ENCODE measurements around the gene PRH2. TPM values are rescaled to one million over a fixed set of nuclear protein-coding genes. Genes with fewer than 3 reads are reported as not detected.

PRH2 gene
- total and polyA plus RNA-seq, 9 of the 15 experiments (the other 6 are each of a cell fraction or from before 2014, with no cell fraction given), result 0.18 to 0.81 (median 0.24) TPM; not detected in 6

GRCh38 chr12:10896854-10897253 is 32.2 kb upstream of the PRH2 start:
- Histone ChIP-seq H2AFZ (ENCODE audit: low read depth, low read length) (no peak overlapping the region), H3K9me1 (ENCODE audit: control insufficient read depth, insufficient read depth, low read length) (no peaks in the 10 kb centered on the region), H3K4me3 (no peak overlapping the region), H3K79me2 (ENCODE audit: control insufficient read depth, insufficient read depth, low read length) (no peaks in the 10 kb centered on the region), H3K4me1 (replicated peaks in 1 of 2; ENCODE audit: control insufficient read depth in 2 of 2, insufficient read depth in 2 of 2, low read length in 2 of 2) (no peaks in the 10 kb centered on the region; a peak in 1 of 5 replicates), H3K27ac (ENCODE audit: extremely low read depth, low read depth, low read length) (no peak overlapping the region), H4K20me1 (replicated peaks; ENCODE audit: control insufficient read depth, insufficient read depth, low read length) (no peaks in the 10 kb centered on the region), H3K27me3 (ENCODE audit: control insufficient read depth in 2 of 2, insufficient read depth in 2 of 2, low read length in 2 of 2) (no peaks in the 10 kb centered on the region), H3K9me3 (replicated peaks; ENCODE audit: control insufficient read depth, insufficient read depth, low read depth, low read length) (no peaks in the 10 kb centered on the region), H3K36me3 (ENCODE audit: control insufficient read depth, insufficient read depth, low read length) (no peaks in the 10 kb centered on the region), H3K9ac (ENCODE audit: insufficient read depth in 1 of 2, low read depth in 2 of 2, low read length in 2 of 2) (no peak overlapping the region), H3K4me2 (ENCODE audit: insufficient read depth, low read length) (no peak overlapping the region)
- ChIA-PET CTCF (ENCODE audit: low intra/inter-chr PET ratio) (no interaction called here), POLR2A (no interaction called here)
- intact Hi-C loops (cut with micrococcal nuclease), result no loop called here
- ATAC-seq, result no peak
- TF ChIP-seq TBP (optimal IDR thresholded peaks at IDR 0.05; ENCODE audit: low read depth, low read length) (no peak), ZC3H8 (IDR thresholded peaks at IDR 0.05) (no peak)
- TF ChIP-seq, protein P1, sequence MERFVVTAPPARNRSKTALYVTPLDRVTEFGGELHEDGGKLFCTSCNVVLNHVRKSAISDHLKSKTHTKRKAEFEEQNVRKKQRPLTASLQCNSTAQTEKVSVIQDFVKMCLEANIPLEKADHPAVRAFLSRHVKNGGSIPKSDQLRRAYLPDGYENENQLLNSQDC (CRISPR knock-in tag; IDR thresholded peaks at IDR 0.05), result no peak
- TF ChIP-seq, protein P2, sequence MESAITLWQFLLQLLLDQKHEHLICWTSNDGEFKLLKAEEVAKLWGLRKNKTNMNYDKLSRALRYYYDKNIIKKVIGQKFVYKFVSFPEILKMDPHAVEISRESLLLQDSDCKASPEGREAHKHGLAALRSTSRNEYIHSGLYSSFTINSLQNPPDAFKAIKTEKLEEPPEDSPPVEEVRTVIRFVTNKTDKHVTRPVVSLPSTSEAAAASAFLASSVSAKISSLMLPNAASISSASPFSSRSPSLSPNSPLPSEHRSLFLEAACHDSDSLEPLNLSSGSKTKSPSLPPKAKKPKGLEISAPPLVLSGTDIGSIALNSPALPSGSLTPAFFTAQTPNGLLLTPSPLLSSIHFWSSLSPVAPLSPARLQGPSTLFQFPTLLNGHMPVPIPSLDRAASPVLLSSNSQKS (CRISPR knock-in tag; IDR thresholded peaks at IDR 0.05), result no peak
- in situ Hi-C loops (cut with MboI), result no loop called here
- WGBS (ENCODE audit: insufficient coverage, low coverage, missing lambda C conversion rate), result 91% methylated on average over 5 of the region's 5 CpGs
- no peak for FAIRE-seq
- no TSS peak for BruUV-seq (replicated peaks)
- DNase-seq (ENCODE audit: extremely low read depth in 1 of 4, low spot score in 3 of 4), result no peak

DNA sequence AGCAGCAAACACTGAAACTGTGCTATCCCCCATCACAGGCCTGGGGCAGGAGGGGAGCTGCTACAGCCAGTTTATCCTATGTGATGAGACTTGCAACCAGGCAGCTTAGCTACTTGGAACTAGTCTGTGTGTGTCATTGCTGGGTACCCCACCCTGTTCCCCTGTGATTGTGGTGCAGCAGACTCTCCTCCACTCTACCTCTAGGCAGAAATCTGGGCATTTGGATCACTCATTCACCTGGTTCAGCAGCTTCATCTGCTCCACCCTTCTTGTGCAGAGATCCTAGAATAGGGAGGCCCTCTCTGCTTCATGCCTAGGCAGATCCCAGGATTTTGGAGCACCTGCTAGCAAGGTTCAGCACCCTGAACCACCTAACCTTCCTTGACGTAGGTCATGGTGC is 28.5 kb upstream of the PRH2 start:
- no peak overlapping the region for H2AFZ ChIP-seq (ENCODE audit: low read depth, low read length)
- no peaks in the 10 kb centered on the region; a peak in 1 of 5 replicates for H3K4me1 ChIP-seq (replicated peaks in 1 of 2; ENCODE audit: control insufficient read depth in 2 of 2, insufficient read depth in 2 of 2, low read length in 2 of 2)
- ChIA-PET POLR2A (no interaction called here), CTCF (ENCODE audit: low intra/inter-chr PET ratio) (no interaction called here)
- no peaks in the 10 kb centered on the region for H3K27me3 ChIP-seq (ENCODE audit: control insufficient read depth in 2 of 2, insufficient read depth in 2 of 2, low read length in 2 of 2)
- no peak overlapping the region for H3K4me3 ChIP-seq
- FAIRE-seq (no peak), DNase-seq (ENCODE audit: extremely low read depth in 1 of 4, low spot score in 3 of 4) (no peak), ATAC-seq (no peak)
- H3K36me3 ChIP-seq (ENCODE audit: control insufficient read depth, insufficient read depth, low read length), result no peaks in the 10 kb centered on the region
- in situ Hi-C loops (cut with MboI) (no loop called here), intact Hi-C loops (cut with micrococcal nuclease) (no loop called here)
- no peaks in the 10 kb centered on the region for H3K9me3 ChIP-seq (replicated peaks; ENCODE audit: control insufficient read depth, insufficient read depth, low read depth, low read length)
- H3K79me2 ChIP-seq (ENCODE audit: control insufficient read depth, insufficient read depth, low read length), result no peaks in the 10 kb centered on the region
- WGBS (ENCODE audit: insufficient coverage, low coverage, missing lambda C conversion rate), result 63% methylated on average over 1 of the region's 1 CpG
- no peak overlapping the region for H3K9ac ChIP-seq (ENCODE audit: insufficient read depth in 1 of 2, low read depth in 2 of 2, low read length in 2 of 2)
- no peak overlapping the region for H3K4me2 ChIP-seq (ENCODE audit: insufficient read depth, low read length)
- H3K9me1 ChIP-seq (ENCODE audit: control insufficient read depth, insufficient read depth, low read length), result no peaks in the 10 kb centered on the region
- H4K20me1 ChIP-seq (replicated peaks; ENCODE audit: control insufficient read depth, insufficient read depth, low read length), result no peaks in the 10 kb centered on the region
- no TSS peak for BruUV-seq (replicated peaks)
- H3K27ac ChIP-seq (ENCODE audit: extremely low read depth, low read depth, low read length), result no peak overlapping the region
- TF ChIP-seq NFIC (IDR thresholded peaks at IDR 0.05) (no peak), HSF4 (CRISPR knock-in tag; IDR thresholded peaks at IDR 0.05; ENCODE audit: borderline replicate concordance) (no peak), ERF (CRISPR knock-in tag; IDR thresholded peaks at IDR 0.05) (no peak), ZNF584 (CRISPR knock-in tag; IDR thresholded peaks at IDR 0.05; ENCODE audit: low read depth) (no peak), ZNF561 (CRISPR knock-in tag; conservative IDR thresholded peaks at IDR 0.05) (no peak), PCBP2 (IDR thresholded peaks at IDR 0.05; ENCODE audit: low read depth, low read length, poor library complexity, severe bottlenecking) (no peak), ZNF3 (CRISPR knock-in tag; IDR thresholded peaks at IDR 0.05) (no peak), CREM (IDR thresholded peaks at IDR 0.05; ENCODE audit: low read depth) (no peak), ATF2 (CRISPR knock-in tag; IDR thresholded peaks at IDR 0.05) (no peak), MCM2 (IDR thresholded peaks at IDR 0.05; ENCODE audit: low read depth) (no peak)

Data from K562 (cell line).